ENCODE data around the gene PAWR. TPM values are rescaled to one million over a fixed set of nuclear protein-coding genes. Genes with fewer than 3 reads are reported as not detected.

The PAWR gene
- total and polyA plus RNA-seq, 10 of the 15 experiments (the other 5 are each of a cell fraction or from before 2014, with no cell fraction given): 8.1 to 70.6 (median 24.2) TPM

GRCh38 chr12:79696416-79696815 is 5.7 kb upstream of the PAWR start:
- WGBS (ENCODE audit: insufficient coverage, insufficient replicate concordance, low lambda C conversion rate, missing lambda C conversion rate): 98% methylated on average over 3 of the region's 3 CpGs
- no peak for ATAC-seq
- Histone ChIP-seq H3K9me3 (replicated peaks; ENCODE audit: control insufficient read depth, insufficient read depth, low read length) (no peaks in the 10 kb centered on the region), H3K79me2 (ENCODE audit: control insufficient read depth, insufficient read depth, low read length) (no peaks in the 10 kb centered on the region), H3K9ac (ENCODE audit: control insufficient read depth, insufficient read depth, low read length) (no peak overlapping the region), H3K4me1 (ENCODE audit: control insufficient read depth, insufficient read depth, low read length) (0 out of 2 replicates have a peak, but pooled peaks cover 1% of the 10 kb centered on the region), H3K27me3 (replicated peaks in 1 of 2; ENCODE audit: control insufficient read depth in 2 of 2, insufficient read depth in 2 of 2, low read length in 1 of 2) (no peaks in the 10 kb centered on the region), H4K20me1 (ENCODE audit: control insufficient read depth, insufficient read depth) (no peaks in the 10 kb centered on the region), H2AFZ (ENCODE audit: control insufficient read depth, low read depth, low read length) (no peak overlapping the region), H3K36me3 (ENCODE audit: control insufficient read depth in 2 of 2, insufficient read depth in 2 of 2, low read length in 1 of 2) (no peaks in the 10 kb centered on the region), H3K27ac (ENCODE audit: control insufficient read depth, insufficient read depth) (no peak overlapping the region), H3K4me2 (ENCODE audit: control insufficient read depth, insufficient read depth) (no peak overlapping the region), H3K4me3 (no peak overlapping the region)
- POLR2A ChIA-PET: no interaction called here
- SMC1A ChIA-PET (ENCODE audit: uncharacterized antibody, unreplicated experiment): no interaction called here
- intact Hi-C loops (cut with micrococcal nuclease; ENCODE audit: unreplicated experiment): no loop called here
- RAD21 ChIA-PET (ENCODE audit: unreplicated experiment): no interaction called here
- no peak for FAIRE-seq
- CTCF ChIA-PET: interaction anchor here (1.6 kb wide), 1 partner anchor 149 kb away, joined by 6 read pairs; no protein-coding TSS in a partner anchor
- no peak for DNase-seq (ENCODE audit: low read depth, low spot score)
- in situ Hi-C loops (cut with MboI): no loop called here
- no TSS peak for BruUV-seq (replicated peaks)
- TF ChIP-seq CEBPZ (IDR thresholded peaks at IDR 0.05; ENCODE audit: low read depth, low read length) (no peak), ZNF687 (IDR thresholded peaks at IDR 0.05) (no peak), CEBPB (IDR thresholded peaks at IDR 0.05; ENCODE audit: borderline replicate concordance in 1 of 2, low read depth in 2 of 2, low read length in 2 of 2) (no peak), SPI1 (IDR thresholded peaks at IDR 0.05; ENCODE audit: borderline replicate concordance, insufficient read depth, low read depth, low read length) (no peak), ZZZ3 (IDR thresholded peaks at IDR 0.05; ENCODE audit: control insufficient read depth, insufficient read length, low read depth) (no peak), ASH2L (IDR thresholded peaks at IDR 0.05; ENCODE audit: borderline replicate concordance, low read depth) (no peak), DPF2 (IDR thresholded peaks at IDR 0.05) (no peak), YY1 (IDR thresholded peaks at IDR 0.05; ENCODE audit: low read depth, low read length) (no peak), MEF2B (IDR thresholded peaks at IDR 0.05; ENCODE audit: partially characterized antibody, poor library complexity, severe bottlenecking) (no peak), SMC3 (IDR thresholded peaks at IDR 0.05; ENCODE audit: borderline replicate concordance, low read length) (no peak), SIN3A (IDR thresholded peaks at IDR 0.05; ENCODE audit: low read depth, low read length) (no peak), IRF3 (IDR thresholded peaks at IDR 0.05) (no peak), CHD2 (IDR thresholded peaks at IDR 0.05; ENCODE audit: borderline replicate concordance, low read depth, low read length) (no peak), RELB (IDR thresholded peaks at IDR 0.05; ENCODE audit: low read depth) (no peak), SMAD5 (IDR thresholded peaks at IDR 0.05; ENCODE audit: low read depth) (no peak)
